GM21447 (cell line): ENCODE data around the gene SLC2A14.
"Not testable (repeated sequence)": the region's sequence is repeated elsewhere in the genome, so short reads cannot be mapped to it uniquely, and the experiment has no call there.

ENCODE experiments used
- ATAC-seq: cut with Tn5 transposase; IDR thresholded peaks from one replicate; pipeline ENCODE4 v1.9.1; 2021; ENCODE audit not compliant: unreplicated experiment

The SLC2A14 gene

DNA sequence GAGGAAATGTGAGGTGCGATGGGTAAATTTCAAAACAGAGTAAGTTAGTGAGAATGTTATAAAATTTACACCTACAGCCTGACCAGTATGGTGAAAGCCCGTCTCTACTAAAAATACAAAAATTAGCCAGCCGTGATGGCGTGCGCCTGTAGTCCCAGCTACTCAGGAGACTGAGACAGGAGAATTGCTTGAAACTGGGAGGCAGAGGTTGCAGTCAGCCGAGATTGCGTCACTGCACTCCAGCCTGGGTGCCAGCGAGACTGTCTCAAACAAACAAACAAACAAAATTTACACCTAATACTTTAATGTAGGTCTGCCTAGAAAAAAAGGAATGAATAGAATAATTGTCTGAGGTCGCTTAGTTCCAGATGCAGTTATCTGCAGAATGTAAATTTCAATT is 37.6 kb downstream of the SLC2A14 start:
- ATAC-seq: no peak

DNA sequence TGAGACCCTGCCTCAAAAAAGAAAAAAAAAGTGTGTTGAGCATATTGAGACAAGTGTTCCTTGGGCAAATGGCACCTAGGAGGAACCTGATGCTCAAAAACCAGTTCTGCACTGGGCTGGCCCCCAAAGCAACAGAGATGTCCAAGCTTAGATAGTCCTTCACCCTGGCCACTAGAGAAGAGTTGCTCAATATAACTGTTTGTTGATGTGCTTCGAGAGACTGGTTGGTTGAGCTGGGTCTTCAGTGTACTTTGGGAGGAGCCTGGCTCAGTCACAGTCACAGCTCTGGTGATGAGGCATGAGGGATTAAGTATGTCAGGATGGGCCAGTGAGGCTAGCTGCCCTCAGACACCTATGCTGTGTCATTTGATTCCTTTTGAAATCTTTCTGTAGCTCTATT is 38.0 kb downstream of the SLC2A14 start:
- ATAC-seq: no peak

- no peak for ATAC-seq
Measured at GRCh38 chr12:7833831-7834230, 38.9 kb downstream of the SLC2A14 start.

- ATAC-seq: not testable (repeated sequence)
Measured at GRCh38 chr12:7833201-7833600, 39.5 kb downstream of the SLC2A14 start.

GRCh38 chr12:7832059-7832696 is 40.5 kb downstream of the SLC2A14 start:
- peak; percentile 58 for ATAC-seq

- ATAC-seq: not testable (repeated sequence)
Measured at GRCh38 chr12:7829737-7830136, 43.0 kb downstream of the SLC2A14 start.

DNA sequence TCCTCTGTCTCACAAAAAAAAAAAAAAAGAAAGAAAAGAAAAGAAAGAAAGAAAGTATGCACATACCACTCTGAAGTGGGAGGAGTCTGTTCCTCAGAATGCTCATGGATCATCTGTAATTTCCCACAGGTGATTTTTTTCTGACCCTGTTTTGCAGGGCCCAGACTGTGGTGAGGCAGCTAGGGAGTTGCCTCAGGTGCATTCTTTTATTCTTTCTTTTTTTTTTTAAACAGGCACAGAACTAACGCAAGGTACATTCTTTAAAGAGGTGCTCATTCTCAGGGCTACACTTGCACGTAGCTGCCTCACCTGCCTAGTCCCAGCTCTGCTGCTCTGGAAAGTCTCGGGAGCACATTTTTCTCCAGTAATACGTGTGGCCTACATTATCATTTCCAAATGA is 47.0 kb downstream of the SLC2A14 start:
- ATAC-seq: not testable (repeated sequence)

DNA sequence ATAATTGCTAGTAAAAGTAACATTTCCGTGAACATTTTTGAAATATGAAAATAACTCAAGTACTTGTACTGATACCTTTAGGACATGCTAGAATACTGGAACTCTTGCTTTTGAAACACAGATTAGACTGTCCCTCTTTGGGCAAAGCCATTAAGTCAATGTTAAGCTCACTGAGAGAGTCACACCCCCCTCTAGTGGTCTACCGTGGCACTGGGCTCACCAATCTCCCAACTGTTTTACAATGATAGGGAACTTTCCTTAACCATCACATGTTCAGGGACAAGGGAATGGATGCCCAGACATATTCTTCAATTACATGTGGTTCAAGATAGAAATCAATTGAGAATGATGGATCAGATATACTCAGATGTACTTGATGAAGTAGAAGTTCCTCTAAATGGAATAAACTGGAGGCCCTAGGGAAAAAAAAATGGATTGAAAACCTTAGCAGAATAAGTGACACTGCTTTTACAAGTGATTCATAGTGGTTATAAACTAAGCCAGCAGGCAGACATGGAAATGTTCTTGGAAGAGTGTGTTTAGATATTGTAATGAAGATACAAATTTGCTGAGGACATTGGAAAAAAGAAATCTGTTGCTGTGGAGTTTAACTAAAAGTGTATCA is 65.7 kb downstream of the SLC2A14 start:
- no peak for ATAC-seq

DNA sequence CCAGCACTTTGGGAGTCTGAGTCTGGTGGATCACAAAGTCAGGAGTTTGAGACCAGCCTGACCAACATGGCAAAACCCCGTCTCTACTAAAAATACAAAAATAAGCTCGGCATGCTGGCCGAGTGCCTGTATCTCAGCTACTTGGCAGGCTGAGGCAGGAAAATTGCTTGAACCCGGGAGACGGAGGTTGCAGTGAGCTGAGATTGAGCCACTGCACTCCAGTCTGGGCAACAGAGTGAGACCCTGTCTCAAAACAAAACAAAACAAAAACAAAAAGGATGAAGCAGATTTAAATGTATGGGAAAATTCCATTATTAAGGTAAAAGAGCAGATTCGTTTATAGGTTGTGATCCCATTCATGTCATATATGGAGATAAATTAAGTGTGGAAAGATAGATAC is 66.4 kb downstream of the SLC2A14 start:
- not testable (repeated sequence) for ATAC-seq

DNA sequence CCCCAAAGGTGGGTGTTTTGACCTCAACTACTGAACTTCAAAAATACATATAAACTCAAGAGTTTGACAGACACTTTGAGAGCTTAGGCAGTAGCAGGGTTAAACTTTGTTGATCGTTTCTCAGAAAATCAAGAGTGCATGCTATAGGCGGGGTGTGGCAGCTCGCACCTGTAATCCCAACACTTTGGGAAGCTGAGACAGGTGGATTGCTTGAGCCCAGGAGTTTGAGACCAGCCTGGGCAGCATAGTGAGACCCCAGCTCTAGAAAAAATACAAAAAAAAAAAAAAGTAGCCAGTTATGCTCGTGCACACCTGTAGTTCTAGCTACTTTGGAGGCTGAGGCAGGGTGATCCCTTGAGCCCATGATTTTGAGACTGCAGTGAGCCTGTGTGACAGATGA is 71.3 kb downstream of the SLC2A14 start:
- ATAC-seq: no peak

DNA sequence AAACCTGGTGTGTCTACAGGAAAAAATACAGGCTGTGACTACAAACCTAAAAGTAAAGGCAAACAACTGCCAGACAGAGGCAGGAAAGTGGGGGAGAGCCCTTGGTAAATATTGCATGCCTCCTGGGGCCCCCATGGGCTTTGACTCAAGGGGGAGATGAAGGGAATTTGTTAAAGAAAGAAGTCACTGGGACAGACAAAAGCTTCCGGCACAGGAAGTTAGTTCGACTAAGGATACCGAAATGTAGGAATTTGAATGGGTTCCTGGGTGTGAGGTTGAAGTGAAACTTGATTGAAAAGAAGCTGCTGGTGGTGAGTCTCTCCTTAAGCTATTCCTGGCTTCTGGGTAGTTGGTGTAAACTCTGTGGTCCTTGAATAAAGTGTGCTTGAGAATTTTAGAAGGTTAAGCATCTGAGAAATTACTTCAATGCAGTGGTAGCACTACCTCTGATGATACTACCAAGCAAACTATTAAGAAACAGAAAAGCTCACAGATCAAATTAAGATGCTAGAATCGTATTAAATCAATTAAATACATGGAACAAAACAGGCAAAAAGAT is 73.9 kb downstream of the SLC2A14 start:
- not testable (repeated sequence) for ATAC-seq

DNA sequence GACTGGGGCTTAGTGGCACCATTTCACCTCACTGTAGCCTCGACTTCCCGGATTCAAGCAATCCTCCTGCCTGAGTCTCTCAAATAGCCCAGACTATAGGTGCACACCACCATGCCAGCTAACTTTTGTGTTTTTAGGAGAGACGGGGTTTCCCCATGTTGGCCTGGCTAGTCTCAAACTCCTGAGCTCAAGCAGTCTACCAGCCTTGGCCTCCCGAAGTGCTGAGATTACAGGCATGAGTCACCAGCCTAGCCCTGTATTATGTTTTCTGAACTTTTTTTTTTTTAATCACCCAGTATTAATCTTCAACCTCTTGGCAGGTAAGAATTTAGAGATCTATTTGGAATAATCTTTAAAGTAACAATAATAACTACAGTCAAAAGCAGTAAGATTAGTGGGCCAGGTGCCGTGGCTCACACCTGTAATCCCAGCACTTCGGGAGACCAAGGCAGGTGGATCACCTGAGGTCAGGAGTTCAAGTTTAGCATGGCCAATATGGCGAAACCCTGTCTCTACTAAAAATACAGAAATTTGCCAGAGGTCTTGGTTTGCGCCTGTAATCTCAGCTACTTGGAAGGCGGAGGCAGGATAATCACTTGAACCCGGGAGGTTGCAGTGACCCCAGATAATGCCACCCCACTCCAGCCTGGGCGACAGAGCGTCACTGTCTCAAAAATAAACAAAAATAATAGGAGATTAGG is 74.9 kb downstream of the SLC2A14 start:
- no peak for ATAC-seq

DNA sequence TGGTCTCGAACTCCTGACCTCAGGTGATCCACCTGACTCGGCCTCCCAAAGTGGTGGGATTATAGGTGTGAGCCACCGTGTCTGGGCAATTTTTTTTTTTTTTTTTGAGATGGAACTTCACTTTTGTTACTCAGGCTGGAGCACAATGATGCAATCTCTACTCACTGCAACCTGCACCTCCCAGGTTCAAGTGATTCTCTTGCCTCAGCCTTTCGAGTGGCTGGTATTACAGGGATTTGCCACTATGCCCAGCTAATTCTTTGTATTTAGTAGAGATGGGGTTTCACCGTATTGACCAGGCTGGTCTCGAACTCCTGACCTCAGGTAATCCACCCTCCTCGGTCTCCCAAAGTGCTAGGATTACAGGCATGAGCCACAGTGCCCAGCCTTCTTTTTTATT is 75.4 kb downstream of the SLC2A14 start:
- not testable (repeated sequence) for ATAC-seq

GRCh38 chr12:7793211-7793610 is 79.5 kb downstream of the SLC2A14 start:
- no peak for ATAC-seq

GRCh38 chr12:7788884-7789528 is 83.7 kb downstream of the SLC2A14 start, which contains the start of gene NANOG:
Gene NANOG (plus strand): TSS chr12:7789402. CDS start chr12:7789615, 213 bp downstream.
- not testable (repeated sequence) for ATAC-seq

DNA sequence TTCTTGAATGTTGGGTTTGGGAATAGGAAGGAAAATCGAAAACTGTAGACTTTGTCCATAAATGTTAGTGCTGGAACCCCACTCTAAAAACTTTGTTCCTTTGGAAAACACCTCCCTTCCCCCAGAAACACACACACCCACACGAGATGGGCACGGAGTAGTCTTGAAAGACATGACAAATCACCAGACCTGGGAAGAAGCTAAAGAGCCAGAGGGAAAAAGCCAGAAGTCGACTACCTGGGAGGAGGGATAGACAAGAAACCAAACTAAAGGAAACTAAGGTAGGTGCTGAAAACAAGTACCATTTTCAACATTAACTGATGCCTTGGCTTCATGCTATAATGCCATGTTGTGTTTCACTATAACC is 84.4 kb downstream of the SLC2A14 start:
- no peak for ATAC-seq

DNA sequence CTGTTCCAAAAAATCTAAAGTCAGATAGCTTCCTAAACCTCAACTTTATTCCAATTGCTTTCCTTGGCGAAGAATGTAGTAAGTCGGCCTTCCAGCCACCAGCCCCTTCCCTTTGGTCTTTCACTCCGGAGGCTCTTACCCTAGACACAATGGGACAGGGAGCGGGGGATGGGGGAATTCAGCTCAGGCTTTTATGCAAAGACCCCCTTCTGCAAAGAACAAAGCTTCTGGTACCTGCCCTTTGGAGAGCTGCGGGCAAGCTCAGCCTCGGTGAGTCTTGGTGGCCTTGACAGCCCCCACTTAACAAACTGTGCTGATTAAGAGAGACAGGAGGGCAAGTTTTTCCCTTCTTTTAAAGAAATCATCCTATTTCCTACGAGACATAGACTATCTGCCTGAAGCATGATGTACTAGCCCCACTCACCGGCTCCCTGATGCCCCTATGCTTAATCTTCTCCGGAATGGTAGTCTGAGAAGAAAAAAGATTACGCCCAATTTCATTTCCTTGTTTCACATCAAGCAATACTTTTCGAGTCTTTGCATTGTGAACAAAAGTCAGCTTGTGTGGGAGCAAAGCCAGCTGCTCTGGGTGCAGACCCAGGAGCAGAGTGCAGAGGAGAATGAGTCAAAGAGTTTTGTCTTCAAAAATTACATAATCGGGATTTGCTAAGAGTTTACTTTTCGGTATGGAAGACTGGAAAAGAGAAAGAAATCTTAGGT is 85.0 kb downstream of the SLC2A14 start:
- no peak for ATAC-seq

- no peak for ATAC-seq
Measured at GRCh38 chr12:7784701-7785100, 88.0 kb downstream of the SLC2A14 start.

- not testable (repeated sequence) for ATAC-seq
Measured at GRCh38 chr12:7783433-7783832, 89.3 kb downstream of the SLC2A14 start.

GRCh38 chr12:7782055-7782454 is 90.7 kb downstream of the SLC2A14 start:
- no peak for ATAC-seq

- ATAC-seq: no peak
Measured at GRCh38 chr12:7781274-7781673, 91.4 kb downstream of the SLC2A14 start.
